Measurements from ENCODE around the gene DGKD.

Gene DGKD

GRCh38 chr2:233519787-233520611, 165.7 kb downstream of the DGKD start:
- peak; percentile 15 for DNase-seq
